HL-60 (cell line): ENCODE measurements around the gene HDAC9.

Source experiments
- POLR2AphosphoS5 ChIP-seq: IDR thresholded peaks from 2 replicates; pipeline ENCODE4 v1.6.1; 2012; ENCODE audit warnings: low read depth
- SPI1 ChIP-seq: IDR thresholded peaks from 2 replicates; pipeline ENCODE4 v1.6.1; 2012; ENCODE audit warnings: low read depth, mild to moderate bottlenecking, borderline replicate concordance

DNA sequence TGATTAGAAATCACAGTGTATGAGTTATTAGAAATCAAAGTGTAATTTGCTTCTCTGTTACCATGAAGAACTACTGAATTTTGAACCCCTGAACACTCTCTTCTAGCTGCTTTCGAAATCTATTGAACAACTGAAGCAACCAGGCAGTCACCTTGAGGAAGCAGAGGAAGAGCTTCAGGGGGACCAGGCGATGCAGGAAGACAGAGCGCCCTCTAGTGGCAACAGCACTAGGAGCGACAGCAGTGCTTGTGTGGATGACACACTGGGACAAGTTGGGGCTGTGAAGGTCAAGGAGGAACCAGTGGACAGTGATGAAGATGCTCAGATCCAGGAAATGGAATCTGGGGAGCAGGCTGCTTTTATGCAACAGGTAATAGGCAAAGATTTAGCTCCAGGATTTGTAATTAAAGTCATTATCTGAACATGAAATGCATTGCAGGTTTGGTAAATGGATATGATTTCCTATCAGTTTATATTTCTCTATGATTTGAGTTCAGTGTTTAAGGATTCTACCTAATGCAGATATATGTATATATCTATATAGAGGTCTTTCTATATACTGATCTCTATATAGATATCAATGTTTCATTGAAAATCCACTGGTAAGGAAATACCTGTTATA lies 170.7 kb downstream of the HDAC9 start:
- no peak for TF ChIP-seq POLR2AphosphoS5
- no peak for TF ChIP-seq SPI1
